ENCODE data around the gene OSMR. TPM values are rescaled to one million over a fixed set of nuclear protein-coding genes. Genes with fewer than 3 reads are reported as not detected.

Gene OSMR
- total RNA-seq, 2 experiments from 2014 or later = not detected

DNA sequence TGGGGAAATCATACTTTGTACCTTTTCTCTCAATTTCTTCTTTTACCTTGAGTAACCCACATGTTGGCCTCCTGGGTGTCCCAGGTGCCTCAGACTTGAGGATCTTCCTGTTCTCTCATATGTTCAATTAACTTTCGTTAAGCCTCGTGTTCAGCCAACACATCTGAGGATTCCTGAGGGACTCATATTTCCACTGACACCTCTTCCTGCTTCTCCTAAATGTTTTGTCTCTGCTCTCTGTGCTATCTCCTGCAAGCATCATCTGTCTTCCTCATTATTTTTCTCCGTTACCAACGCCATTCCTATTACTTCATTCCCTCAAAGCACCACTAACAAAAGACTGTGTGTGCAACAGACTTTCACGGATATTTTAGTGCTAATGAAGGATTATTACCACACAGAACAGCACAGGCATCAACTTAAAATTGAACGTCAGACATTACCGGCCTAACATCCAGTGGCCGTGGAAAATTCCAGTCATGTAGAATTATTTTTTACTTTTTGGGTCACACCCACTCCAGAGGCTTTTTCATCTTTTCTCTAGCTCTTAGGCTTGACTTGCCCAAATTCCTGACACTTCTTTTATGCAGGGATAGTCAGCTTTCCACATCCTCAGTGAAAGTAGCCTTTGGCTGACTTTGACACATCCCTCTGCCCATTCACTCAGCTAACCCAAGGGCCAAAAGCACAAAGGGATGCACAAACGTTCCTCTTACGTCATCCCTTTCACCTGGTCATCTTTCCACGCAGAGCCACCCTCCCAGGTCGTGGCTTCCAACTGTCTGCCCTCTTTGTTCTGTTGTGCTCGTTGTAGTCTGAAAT lies 46.0 kb upstream of the OSMR start:
- H3K4me3 ChIP-seq (ENCODE audit: low read depth, low read length, poor library complexity, severe bottlenecking) = no peak overlapping the region
- intact Hi-C loops (cut with micrococcal nuclease; ENCODE audit: unreplicated experiment) = no loop called here
- no peaks in the 10 kb centered on the region for H4K20me1 ChIP-seq (ENCODE audit: insufficient read depth, low read length)
- no peaks in the 10 kb centered on the region for H3K9me3 ChIP-seq (ENCODE audit: low read length)
- no peak overlapping the region for H3K4me2 ChIP-seq (ENCODE audit: low read length)
- no peaks in the 10 kb centered on the region for H3K9me2 ChIP-seq (ENCODE audit: insufficient read depth, low read length)
- H3K79me2 ChIP-seq (ENCODE audit: insufficient read depth, low read depth, low read length) = no peaks in the 10 kb centered on the region
- BruUV-seq (replicated peaks) = no TSS peak
- H3K4me1 ChIP-seq (ENCODE audit: insufficient read depth, low read length, poor library complexity, severe bottlenecking) = no peaks in the 10 kb centered on the region
- no peak for TF ChIP-seq EZH2phosphoT487 (IDR thresholded peaks at IDR 0.05; ENCODE audit: borderline replicate concordance, low read depth, low read length)
- TF ChIP-seq, protein P1, sequence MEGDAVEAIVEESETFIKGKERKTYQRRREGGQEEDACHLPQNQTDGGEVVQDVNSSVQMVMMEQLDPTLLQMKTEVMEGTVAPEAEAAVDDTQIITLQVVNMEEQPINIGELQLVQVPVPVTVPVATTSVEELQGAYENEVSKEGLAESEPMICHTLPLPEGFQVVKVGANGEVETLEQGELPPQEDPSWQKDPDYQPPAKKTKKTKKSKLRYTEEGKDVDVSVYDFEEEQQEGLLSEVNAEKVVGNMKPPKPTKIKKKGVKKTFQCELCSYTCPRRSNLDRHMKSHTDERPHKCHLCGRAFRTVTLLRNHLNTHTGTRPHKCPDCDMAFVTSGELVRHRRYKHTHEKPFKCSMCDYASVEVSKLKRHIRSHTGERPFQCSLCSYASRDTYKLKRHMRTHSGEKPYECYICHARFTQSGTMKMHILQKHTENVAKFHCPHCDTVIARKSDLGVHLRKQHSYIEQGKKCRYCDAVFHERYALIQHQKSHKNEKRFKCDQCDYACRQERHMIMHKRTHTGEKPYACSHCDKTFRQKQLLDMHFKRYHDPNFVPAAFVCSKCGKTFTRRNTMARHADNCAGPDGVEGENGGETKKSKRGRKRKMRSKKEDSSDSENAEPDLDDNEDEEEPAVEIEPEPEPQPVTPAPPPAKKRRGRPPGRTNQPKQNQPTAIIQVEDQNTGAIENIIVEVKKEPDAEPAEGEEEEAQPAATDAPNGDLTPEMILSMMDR (conservative IDR thresholded peaks at IDR 0.05; ENCODE audit: low read length) = no peak
- ChIA-PET CTCF (ENCODE audit: unreplicated experiment) (no interaction called here), POLR2A (interaction anchor here (0.6 kb wide), 1 partner anchor 83 kb away, joined by 3 read pairs; no protein-coding TSS in a partner anchor)
- no peak overlapping the region for H3K27ac ChIP-seq (ENCODE audit: low read depth, low read length, poor library complexity, severe bottlenecking)
- H2AFZ ChIP-seq (ENCODE audit: low read length) = no peak overlapping the region
- DNase-seq (ENCODE audit: low spot score) = no peak
- H3K36me3 ChIP-seq (ENCODE audit: insufficient read depth, low read length) = no peaks in the 10 kb centered on the region

DNA sequence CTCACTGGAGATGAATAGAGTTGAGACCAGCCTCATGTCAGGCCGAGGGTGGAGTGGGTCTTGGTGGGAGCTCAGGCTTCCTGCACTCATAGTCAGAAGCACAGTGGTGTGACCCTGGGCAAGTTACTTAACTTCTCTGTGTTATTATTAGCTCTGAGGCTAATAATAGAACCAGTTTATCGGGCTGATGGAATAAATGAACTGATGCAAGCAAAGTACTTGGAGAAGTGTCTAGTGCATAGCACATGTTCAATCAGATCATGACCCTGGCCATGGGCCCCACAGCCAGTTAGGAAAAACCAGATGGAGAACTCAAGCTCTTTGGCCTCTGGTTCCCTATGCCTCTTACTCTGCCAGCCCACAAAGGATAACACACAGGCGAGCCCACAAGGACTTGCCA lies 45.3 kb upstream of the OSMR start:
- no peak for DNase-seq (ENCODE audit: low spot score)
- H3K9me3 ChIP-seq (ENCODE audit: low read length) = no peaks in the 10 kb centered on the region
- no TSS peak for BruUV-seq (replicated peaks)

More for the DNA sequence above, 45.3 kb upstream of the OSMR start:
- no peaks in the 10 kb centered on the region for H3K4me1 ChIP-seq (ENCODE audit: insufficient read depth, low read length, poor library complexity, severe bottlenecking)
- H2AFZ ChIP-seq (ENCODE audit: low read length) = no peak overlapping the region
- H3K36me3 ChIP-seq (ENCODE audit: insufficient read depth, low read length) = no peaks in the 10 kb centered on the region
- H3K79me2 ChIP-seq (ENCODE audit: insufficient read depth, low read depth, low read length) = no peaks in the 10 kb centered on the region
- no peak overlapping the region for H3K4me2 ChIP-seq (ENCODE audit: low read length)
- ChIA-PET POLR2A (interaction anchor here (0.6 kb wide), 1 partner anchor 84 kb away, joined by 3 read pairs; no protein-coding TSS in a partner anchor), CTCF (ENCODE audit: unreplicated experiment) (no interaction called here)
- intact Hi-C loops (cut with micrococcal nuclease; ENCODE audit: unreplicated experiment) = no loop called here
- H3K27ac ChIP-seq (ENCODE audit: low read depth, low read length, poor library complexity, severe bottlenecking) = no peak overlapping the region
- no peak for TF ChIP-seq EZH2phosphoT487 (IDR thresholded peaks at IDR 0.05; ENCODE audit: borderline replicate concordance, low read depth, low read length)
- TF ChIP-seq, protein P1 (conservative IDR thresholded peaks at IDR 0.05; ENCODE audit: low read length) = no peak
- no peak overlapping the region for H3K4me3 ChIP-seq (ENCODE audit: low read depth, low read length, poor library complexity, severe bottlenecking)
- no peaks in the 10 kb centered on the region for H4K20me1 ChIP-seq (ENCODE audit: insufficient read depth, low read length)
- H3K9me2 ChIP-seq (ENCODE audit: insufficient read depth, low read length) = no peaks in the 10 kb centered on the region

Measured in OCI-LY7 (cell line).